Activated T-helper 17 cell treated with anti-CD3 and anti-CD28 coated beads, Interleukin-2, amount 50 U/mL, for 72 hours (primary cell): ENCODE data around the gene PRRX1. TPM values are rescaled to one million over a fixed set of nuclear protein-coding genes. Genes with fewer than 3 reads are reported as not detected.

ENCODE experiments used
- ATAC-seq: fragments of 150-1000 bp; cut with Tn5 transposase; replicated peaks from 2 replicates; pipeline ENCODE4 v1.10.0; 2021; ENCODE audit warnings: mild to moderate bottlenecking, moderate library complexity
- H3K27ac Mint-ChIP-seq: one replicate; pipeline ENCODE4 v1.8.0; 2022; ENCODE audit warnings: mixed read lengths
- H3K27me3 Mint-ChIP-seq: one replicate; pipeline ENCODE4 v1.8.0; 2022; ENCODE audit warnings: mixed read lengths
- H3K36me3 Mint-ChIP-seq: one replicate; pipeline ENCODE4 v1.8.0; 2022; ENCODE audit warnings: low read depth, mild to moderate bottlenecking, mixed read lengths
- H3K4me1 Mint-ChIP-seq: one replicate; pipeline ENCODE4 v1.8.0; 2022; ENCODE audit warnings: mixed read lengths
- H3K4me3 Mint-ChIP-seq: one replicate; pipeline ENCODE4 v1.8.0; 2022; ENCODE audit warnings: mild to moderate bottlenecking, mixed read lengths
- H3K9me3 Mint-ChIP-seq: one replicate; pipeline ENCODE4 v1.8.0; 2022; ENCODE audit warnings: mixed read lengths
- total RNA-seq, 2 donors: library from RNA; stranded (reverse); gene quantifications; one replicate each; pipeline ENCODE4 v1.2.3, GENCODE V29; 2022

Gene PRRX1
- total RNA-seq, 2 donors from 2014 or later: not detected

- no peaks in the 10 kb centered on the region for H3K9me3 Mint-ChIP-seq
- H3K4me3 Mint-ChIP-seq: no peak overlapping the region
- H3K27ac Mint-ChIP-seq: no peak overlapping the region
- H3K36me3 Mint-ChIP-seq: no peaks in the 10 kb centered on the region
- H3K27me3 Mint-ChIP-seq: peaks cover 27% of the 10 kb centered on the region
- no peak for ATAC-seq
- no peaks in the 10 kb centered on the region for H3K4me1 Mint-ChIP-seq
Observed at GRCh38 chr1:170734412-170735175, 70.7 kb downstream of the PRRX1 start.

DNA sequence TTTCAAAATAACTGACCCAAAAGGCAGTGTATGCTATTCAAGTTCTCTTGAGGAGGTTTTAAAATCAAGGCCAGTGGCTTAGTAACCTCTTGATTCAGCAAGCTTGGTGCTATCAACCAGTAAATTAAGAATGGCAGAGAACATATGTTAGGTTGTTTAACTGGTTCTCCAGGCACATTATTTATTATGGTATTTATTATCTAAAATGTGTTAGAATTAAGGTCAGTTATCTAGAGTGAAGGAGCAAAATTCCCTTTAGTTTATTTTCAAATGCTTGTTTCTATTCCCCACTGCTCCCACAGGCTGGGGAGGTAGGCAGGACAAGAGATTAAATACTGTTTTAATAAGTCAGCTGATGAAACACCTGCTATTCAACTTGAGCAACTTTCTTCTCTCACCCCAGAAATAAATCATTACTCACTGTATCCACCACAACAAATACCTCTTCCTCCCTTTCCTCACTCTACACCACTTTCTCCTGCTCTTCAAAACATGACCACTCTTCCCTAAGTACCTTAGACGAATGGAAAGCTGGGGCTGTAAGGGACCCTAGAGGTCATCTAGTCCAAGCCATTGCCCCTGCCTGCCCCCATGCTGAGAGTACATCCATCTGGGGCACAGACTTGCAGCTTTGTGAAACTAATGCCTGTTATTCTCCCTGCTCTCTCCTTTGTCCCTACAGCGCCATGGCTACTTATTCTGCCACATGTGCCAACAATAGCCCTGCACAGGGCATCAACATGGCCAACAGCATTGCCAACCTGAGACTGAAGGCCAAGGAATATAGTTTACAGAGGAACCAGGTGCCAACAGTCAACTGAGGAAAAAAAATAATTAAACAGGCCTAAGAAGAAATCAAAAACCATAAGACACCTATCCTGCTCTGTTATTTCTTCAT is 71.7 kb downstream of the PRRX1 start:
- H3K4me3 Mint-ChIP-seq: no peak overlapping the region
- H3K27me3 Mint-ChIP-seq: peaks cover 20% of the 10 kb centered on the region
- no peak overlapping the region for H3K27ac Mint-ChIP-seq
- H3K9me3 Mint-ChIP-seq: peaks cover 4% of the 10 kb centered on the region
- H3K36me3 Mint-ChIP-seq: no peaks in the 10 kb centered on the region
- H3K4me1 Mint-ChIP-seq: no peaks in the 10 kb centered on the region
- no peak for ATAC-seq

- Mint-ChIP-seq H3K4me1 (no peaks in the 10 kb centered on the region), H3K27ac (no peak overlapping the region), H3K9me3 (peaks cover 7% of the 10 kb centered on the region), H3K27me3 (peaks cover 17% of the 10 kb centered on the region), H3K36me3 (no peaks in the 10 kb centered on the region), H3K4me3 (no peak overlapping the region)
- no peak for ATAC-seq
Observed at GRCh38 chr1:170739803-170740202, 75.9 kb downstream of the PRRX1 start.

GRCh38 chr1:170741678-170742077 is 77.7 kb downstream of the PRRX1 start:
- no peak for ATAC-seq
- Mint-ChIP-seq H3K27ac (no peak overlapping the region), H3K4me3 (no peak overlapping the region), H3K9me3 (peaks cover 7% of the 10 kb centered on the region), H3K27me3 (peaks cover 13% of the 10 kb centered on the region), H3K36me3 (no peaks in the 10 kb centered on the region), H3K4me1 (no peaks in the 10 kb centered on the region)

DNA sequence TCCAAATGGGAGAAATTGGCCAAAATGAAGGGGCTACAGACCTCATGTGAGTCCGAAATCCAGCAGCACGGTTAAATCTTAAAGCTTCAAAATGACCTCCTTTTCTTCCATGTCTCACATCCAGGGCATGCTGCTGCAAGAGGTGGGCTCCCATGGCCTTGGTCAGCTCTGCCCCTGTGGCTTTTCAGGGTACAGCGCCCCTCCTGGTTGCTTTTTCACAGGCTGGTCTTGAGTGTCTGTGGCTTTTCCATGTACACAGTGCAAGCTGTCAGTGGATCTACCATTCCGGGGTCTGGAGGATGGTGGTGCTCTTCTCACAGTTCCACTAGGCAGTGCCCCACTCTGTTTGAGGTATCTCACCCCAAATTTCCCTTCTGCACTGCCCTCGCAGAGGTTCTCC is 78.7 kb downstream of the PRRX1 start:
- H3K36me3 Mint-ChIP-seq: no peaks in the 10 kb centered on the region
- H3K27ac Mint-ChIP-seq: no peak overlapping the region
- H3K27me3 Mint-ChIP-seq: peaks cover 12% of the 10 kb centered on the region
- no peaks in the 10 kb centered on the region for H3K4me1 Mint-ChIP-seq
- H3K9me3 Mint-ChIP-seq: peaks cover 7% of the 10 kb centered on the region
- H3K4me3 Mint-ChIP-seq: no peak overlapping the region
- no peak for ATAC-seq

GRCh38 chr1:170743083-170743482 is 79.2 kb downstream of the PRRX1 start:
- no peaks in the 10 kb centered on the region for H3K4me1 Mint-ChIP-seq
- no peaks in the 10 kb centered on the region for H3K36me3 Mint-ChIP-seq
- H3K27me3 Mint-ChIP-seq: peaks cover 15% of the 10 kb centered on the region
- H3K27ac Mint-ChIP-seq: no peak overlapping the region
- H3K4me3 Mint-ChIP-seq: no peak overlapping the region
- peaks cover 7% of the 10 kb centered on the region for H3K9me3 Mint-ChIP-seq
- no peak for ATAC-seq

DNA sequence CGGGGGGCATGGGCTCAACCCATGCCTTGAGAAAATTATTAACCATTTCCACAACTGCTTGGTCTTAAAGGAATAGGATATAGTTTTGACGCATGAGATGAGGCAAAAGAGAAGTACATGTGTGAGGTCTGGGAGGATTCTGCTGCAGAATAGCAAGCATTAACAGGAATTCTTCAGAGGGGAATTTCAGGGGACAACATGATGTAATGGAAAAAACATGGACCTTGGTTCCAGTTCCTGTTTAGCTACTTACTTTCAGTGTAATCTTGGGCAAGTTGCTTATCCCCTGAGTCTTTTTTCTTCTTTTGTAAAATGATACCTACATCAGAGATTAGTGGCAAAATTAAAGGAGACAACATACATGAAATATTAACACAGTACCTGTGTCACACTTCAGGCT is 85.6 kb downstream of the PRRX1 start:
- H3K27ac Mint-ChIP-seq: no peak overlapping the region
- no peak for ATAC-seq
- H3K36me3 Mint-ChIP-seq: no peaks in the 10 kb centered on the region
- H3K9me3 Mint-ChIP-seq: no peaks in the 10 kb centered on the region
- no peaks in the 10 kb centered on the region for H3K4me1 Mint-ChIP-seq
- H3K27me3 Mint-ChIP-seq: peaks cover 13% of the 10 kb centered on the region
- no peak overlapping the region for H3K4me3 Mint-ChIP-seq

GRCh38 chr1:170749959-170750358 is 86.0 kb downstream of the PRRX1 start:
- H3K9me3 Mint-ChIP-seq: no peaks in the 10 kb centered on the region
- no peaks in the 10 kb centered on the region for H3K4me1 Mint-ChIP-seq
- no peak overlapping the region for H3K27ac Mint-ChIP-seq
- H3K36me3 Mint-ChIP-seq: no peaks in the 10 kb centered on the region
- peaks cover 13% of the 10 kb centered on the region for H3K27me3 Mint-ChIP-seq
- ATAC-seq: no peak
- no peak overlapping the region for H3K4me3 Mint-ChIP-seq

DNA sequence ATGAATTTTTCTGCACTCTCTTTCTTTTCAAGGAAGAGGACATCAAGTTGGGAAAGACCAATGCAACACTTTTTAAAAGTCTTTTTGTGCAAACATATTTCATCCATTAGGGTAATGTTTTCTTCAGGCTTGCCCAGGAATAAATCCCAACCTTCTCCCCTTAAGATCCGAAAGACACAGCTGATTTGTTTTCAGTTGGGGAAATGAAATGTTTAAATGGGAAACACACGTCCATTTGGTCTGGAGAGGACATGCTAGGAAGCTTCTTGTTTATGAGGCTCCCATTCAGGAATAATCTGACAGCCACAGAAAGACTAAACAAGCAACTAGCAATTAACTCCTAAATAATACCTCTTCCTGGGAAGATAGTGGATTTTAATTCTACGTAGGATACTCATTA is 91.9 kb downstream of the PRRX1 start:
- no peak for ATAC-seq
- peaks cover 13% of the 10 kb centered on the region for H3K27me3 Mint-ChIP-seq
- no peaks in the 10 kb centered on the region for H3K9me3 Mint-ChIP-seq
- no peak overlapping the region for H3K4me3 Mint-ChIP-seq
- H3K4me1 Mint-ChIP-seq: no peaks in the 10 kb centered on the region
- no peak overlapping the region for H3K27ac Mint-ChIP-seq
- no peaks in the 10 kb centered on the region for H3K36me3 Mint-ChIP-seq

DNA sequence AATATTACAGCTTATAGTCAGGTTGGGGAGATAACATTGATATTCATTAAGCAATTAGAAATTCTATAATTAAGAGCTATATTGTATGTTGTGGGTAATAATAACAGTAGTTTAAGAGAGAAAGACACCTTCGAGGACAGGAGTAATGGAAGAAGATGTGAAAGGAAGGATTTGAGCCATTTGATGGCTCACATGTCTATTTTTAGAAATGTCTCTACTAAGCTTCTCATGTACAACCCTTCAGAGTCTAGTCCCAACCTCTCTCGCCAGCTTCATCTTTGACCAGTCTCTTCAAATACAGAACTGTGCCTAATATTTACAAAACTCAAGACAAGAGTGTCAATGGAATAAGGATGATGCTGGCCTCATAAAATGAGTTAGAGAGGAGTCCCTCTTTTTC is 95.1 kb downstream of the PRRX1 start:
- Mint-ChIP-seq H3K36me3 (no peaks in the 10 kb centered on the region), H3K27ac (no peak overlapping the region), H3K9me3 (no peaks in the 10 kb centered on the region), H3K27me3 (peaks cover 9% of the 10 kb centered on the region), H3K4me3 (no peak overlapping the region), H3K4me1 (no peaks in the 10 kb centered on the region)
- ATAC-seq: no peak

DNA sequence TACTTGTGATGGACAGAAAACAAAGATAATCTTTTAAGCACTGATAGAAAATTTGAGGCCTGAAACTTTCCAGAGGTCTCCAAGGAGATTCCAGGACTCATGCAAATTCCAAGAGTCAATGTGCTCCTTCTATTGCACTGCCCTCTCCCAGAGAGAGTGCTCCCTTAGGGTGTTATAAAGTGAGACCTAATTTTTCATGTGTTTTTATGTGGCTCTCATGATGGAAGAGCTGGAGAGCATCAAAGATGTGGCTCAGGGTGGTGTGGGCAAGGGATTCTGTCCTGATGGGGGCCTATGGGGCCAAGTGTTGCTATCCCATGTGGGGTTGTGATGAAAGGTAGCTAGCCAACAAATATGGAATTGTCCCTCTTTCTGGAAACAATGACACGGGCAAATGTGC is 101.3 kb downstream of the PRRX1 start:
- Mint-ChIP-seq H3K4me3 (no peak overlapping the region), H3K27ac (no peak overlapping the region)
- ATAC-seq: no peak

DNA sequence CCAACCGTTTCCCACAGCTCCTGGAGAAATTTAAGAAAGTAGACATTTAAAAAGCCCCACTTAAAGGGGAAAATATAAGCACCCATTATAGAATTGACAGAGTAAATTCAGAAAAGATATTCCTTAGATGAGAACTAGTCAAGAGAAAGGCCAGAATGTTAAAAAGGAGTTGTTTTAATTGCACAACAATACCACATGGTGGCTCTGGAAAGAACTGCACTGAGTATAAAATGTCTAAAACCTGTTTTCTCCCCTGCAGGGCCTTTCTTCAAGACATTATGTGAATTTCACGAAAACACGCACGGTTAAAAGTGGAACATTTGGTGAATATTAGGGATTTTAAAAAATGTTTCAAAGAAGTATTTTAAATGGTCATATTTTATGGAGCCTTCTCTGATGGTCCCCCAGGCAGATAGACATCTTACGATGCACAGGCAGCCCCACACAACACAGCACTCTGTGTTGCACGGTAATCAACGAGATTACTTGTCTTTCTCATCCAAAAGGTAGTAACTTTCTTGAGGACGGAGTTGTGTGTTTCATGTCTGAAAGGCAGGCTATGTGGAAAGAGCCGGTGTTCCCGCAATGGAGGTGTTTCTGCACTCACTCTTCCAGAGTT is 101.9 kb downstream of the PRRX1 start:
- H3K36me3 Mint-ChIP-seq: no peaks in the 10 kb centered on the region
- H3K4me1 Mint-ChIP-seq: no peaks in the 10 kb centered on the region
- no peak overlapping the region for H3K27ac Mint-ChIP-seq
- no peaks in the 10 kb centered on the region for H3K9me3 Mint-ChIP-seq
- H3K27me3 Mint-ChIP-seq: peaks cover 4% of the 10 kb centered on the region
- no peak for ATAC-seq
- no peak overlapping the region for H3K4me3 Mint-ChIP-seq

More for the DNA sequence above, 101.3 kb downstream of the PRRX1 start:
- Mint-ChIP-seq H3K27me3 (peaks cover 4% of the 10 kb centered on the region), H3K9me3 (no peaks in the 10 kb centered on the region), H3K36me3 (no peaks in the 10 kb centered on the region), H3K4me1 (no peaks in the 10 kb centered on the region)

DNA sequence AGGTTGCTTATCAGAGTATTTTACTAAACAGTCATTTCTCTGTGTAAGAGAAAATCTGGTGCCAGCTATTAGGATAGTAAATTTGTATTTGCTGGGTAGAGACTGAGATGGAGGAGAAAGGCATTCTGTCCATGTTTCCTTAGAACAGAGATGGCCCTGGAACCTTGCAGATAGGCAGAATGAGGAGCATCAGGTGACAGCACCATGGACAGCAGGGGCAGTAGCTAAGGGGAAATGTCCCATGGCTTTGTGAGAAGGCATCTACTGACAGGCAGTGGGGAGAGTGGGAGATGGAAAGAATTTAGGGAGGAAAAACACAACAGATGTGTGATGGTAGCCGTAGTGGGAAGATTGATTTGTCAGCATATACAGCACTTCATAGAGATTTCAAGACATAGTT is 105.0 kb downstream of the PRRX1 start:
- Mint-ChIP-seq H3K9me3 (no peaks in the 10 kb centered on the region), H3K27ac (no peak overlapping the region), H3K4me1 (no peaks in the 10 kb centered on the region), H3K4me3 (no peak overlapping the region), H3K27me3 (peaks cover 4% of the 10 kb centered on the region), H3K36me3 (no peaks in the 10 kb centered on the region)
- ATAC-seq: no peak

DNA sequence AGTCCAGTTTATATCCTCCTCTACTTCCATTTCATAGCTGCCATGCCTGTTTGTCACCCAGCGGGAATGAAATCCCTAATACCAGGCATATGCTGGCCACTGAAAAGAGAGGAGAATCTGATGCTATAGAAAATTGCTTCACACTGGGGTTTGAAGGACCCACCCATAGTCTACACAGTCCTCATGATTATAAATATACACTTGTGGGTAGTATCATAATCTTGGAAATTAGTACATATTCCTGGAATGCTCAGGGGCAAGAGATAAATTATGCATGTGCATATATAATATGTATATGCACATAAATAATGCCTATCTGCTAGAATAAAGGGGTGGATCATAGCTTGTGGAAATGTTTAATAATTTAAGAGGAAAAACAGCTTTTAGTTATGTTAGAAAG is 105.8 kb downstream of the PRRX1 start:
- ATAC-seq: no peak
- Mint-ChIP-seq H3K9me3 (no peaks in the 10 kb centered on the region), H3K4me1 (no peaks in the 10 kb centered on the region), H3K36me3 (no peaks in the 10 kb centered on the region), H3K4me3 (no peak overlapping the region), H3K27ac (no peak overlapping the region), H3K27me3 (peaks cover 4% of the 10 kb centered on the region)

- no peaks in the 10 kb centered on the region for H3K9me3 Mint-ChIP-seq
- H3K4me1 Mint-ChIP-seq: no peaks in the 10 kb centered on the region
- H3K4me3 Mint-ChIP-seq: no peak overlapping the region
- no peaks in the 10 kb centered on the region for H3K36me3 Mint-ChIP-seq
- ATAC-seq: no peak
- peaks cover 4% of the 10 kb centered on the region for H3K27me3 Mint-ChIP-seq
- H3K27ac Mint-ChIP-seq: no peak overlapping the region
Observed at GRCh38 chr1:170770254-170770653, 106.3 kb downstream of the PRRX1 start.
